Kidney (tissue), 14 donors: ENCODE data around the gene POC1B. TPM values are rescaled to one million over a fixed set of nuclear protein-coding genes. Genes with fewer than 3 reads are reported as not detected.
A peak's percentile ranks its signal among the peaks of the same experiment; 100 is the strongest.

ENCODE experiments used
- DNase-seq, 5 donors: peaks; one replicate each; pipeline ENCODE4 v3.0.0-alpha.2; 2013 to 2020
- FAIRE-seq: peaks from 2 replicates; lab custom pipeline; 2012; peaks lifted over from hg19 to GRCh38; lab: Jason Lieb, UNC
- H3K27ac ChIP-seq, 2 donors: one replicate each; pipeline ENCODE4 v1.7.0; 2013; ENCODE audit warnings: low read depth in 2 of 2, low read length in 2 of 2, inconsistent platforms in 1 of 2
- H3K27me3 ChIP-seq: one replicate; pipeline ENCODE4 v1.7.1; 2013; ENCODE audit warnings: low read length, inconsistent platforms; ENCODE audit not compliant: control insufficient read depth, insufficient read depth
- H3K36me3 ChIP-seq, 3 donors: one replicate each; pipeline versions ENCODE4 v1.7.0 to v1.7.1; 2013; ENCODE audit warnings: low read length in 3 of 3, control low read depth in 1 of 3, inconsistent platforms in 1 of 3; ENCODE audit not compliant: insufficient read depth in 3 of 3, control insufficient read depth in 2 of 3
- H3K4me1 ChIP-seq, 3 donors: one replicate each; pipeline versions ENCODE4 v1.7.0 to v1.7.1; 2013; ENCODE audit warnings: low read length in 3 of 3, inconsistent platforms in 1 of 3, low read depth in 1 of 3; ENCODE audit not compliant: control insufficient read depth in 2 of 3, insufficient read depth in 2 of 3
- H3K4me3 ChIP-seq, 3 donors: one replicate each; pipeline versions ENCODE4 v1.7.0 to v1.8.1; 2013; ENCODE audit warnings: low read length in 3 of 3, control low read depth in 1 of 3, inconsistent platforms in 1 of 3
- H3K9ac ChIP-seq, 3 donors: one replicate each; pipeline versions ENCODE4 v1.7.0 to v1.7.1; 2013; ENCODE audit warnings: low read length in 3 of 3, control low read depth in 1 of 3, inconsistent platforms in 1 of 3
- H3K9me3 ChIP-seq, 3 donors: one replicate each; pipeline versions ENCODE4 v1.7.0 to v1.7.1; 2013; ENCODE audit warnings: low read length in 3 of 3, control low read depth in 1 of 3, inconsistent platforms in 1 of 3; ENCODE audit not compliant: control insufficient read depth in 2 of 3, insufficient read depth in 1 of 3
- intact Hi-C: fragments of 100-400 bp; cut with DNase I; formaldehyde crosslinking; loops from one replicate; pipeline ENCODE4 v1.11.1; 2022
- polyA plus RNA-seq: library from polyadenylated mRNA; stranded (reverse); fragments of 350-450 nt; fragmentation: Illumina TruSeq; extraction: RNeasy Lipid Tissue Mini Kit (QIAGEN cat#74804); gene quantifications from one replicate; pipeline ENCODE4 v1.2.3, GENCODE V29; 2014; ENCODE audit warnings: low read depth, low replicate concordance; ENCODE audit not compliant: insufficient read depth
- total RNA-seq: library from RNA; stranded (reverse); fragmentation: NEBNext Ultra II Directional; extraction: Animal tissue kit (Norgen Biotek cat#: 25700); gene quantifications from one replicate; pipeline ENCODE4 v1.2.1, GENCODE V29; 2021
- TF ChIP-seq, protein P1 (sequence below): IDR thresholded peaks from 3 replicates; pipeline ENCODE4 v1.5.1; 2012; ENCODE audit warnings: mild to moderate bottlenecking, moderate library complexity, borderline replicate concordance; ENCODE audit not compliant: insufficient read depth; ENCODE audit errors: extremely low read depth
- donor health status: control.
- donor health status: control.
- donor health status: control.
- donor health status: control.
- donor health status: control.
- donor health status: DM: yes; HTN: yes; CAD: no.
- donor health status: Normal renal cell carcinoma (clear cell type).

Gene POC1B
- total and polyA plus RNA-seq, 2 donors from 2014 or later = 11.7 to 16.7 TPM

DNA sequence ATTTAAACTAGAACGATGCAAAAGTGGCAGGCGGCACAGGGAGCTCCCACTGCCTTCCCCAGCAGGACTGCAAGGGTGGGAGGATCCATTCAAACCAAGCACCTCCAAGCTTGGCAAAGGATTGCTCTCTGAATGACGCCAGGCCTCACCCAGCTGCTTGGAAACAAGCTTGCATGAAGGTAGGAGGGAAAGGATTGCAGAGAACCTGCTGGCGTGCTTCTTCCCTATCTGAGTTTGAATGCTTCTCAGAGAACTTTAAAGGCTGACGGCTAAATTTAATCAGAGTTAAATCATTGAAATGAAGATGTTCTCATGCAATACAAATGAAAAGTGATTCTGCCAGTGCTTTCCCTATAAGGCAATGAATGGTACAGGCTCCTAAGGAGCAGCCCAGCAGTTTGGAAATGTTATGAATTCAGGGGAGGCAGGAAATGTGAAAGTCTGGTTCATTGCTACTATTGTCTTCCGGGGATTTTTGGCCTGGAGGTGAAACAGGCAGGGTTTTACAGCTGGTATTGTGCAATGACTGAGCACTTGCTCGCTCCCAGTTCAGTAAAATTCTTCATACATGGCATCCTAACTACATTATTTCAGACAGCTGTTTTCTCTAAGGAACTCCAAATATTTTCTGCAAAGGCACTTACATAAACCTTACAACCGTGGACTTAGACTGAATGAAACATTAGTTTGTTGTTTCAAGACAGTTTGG is 141.6 kb downstream of the POC1B start:
- Histone ChIP-seq H3K27me3 (no peaks in the 10 kb centered on the region), H3K4me1 (peaks cover 8 to 31% (median 27%) of the 10 kb centered on the region in 3 donors), H3K4me3 (no peak overlapping the region), H3K9ac (no peak overlapping the region), H3K36me3 (no peaks in the 10 kb centered on the region), H3K27ac (peak overlapping the region; percentile 8 to 51), H3K9me3 (no peaks in the 10 kb centered on the region)
- DNase-seq = peak in 2 of 5 donors; percentile 26 to 44
- intact Hi-C loops = no loop called here
- FAIRE-seq = no peak
- TF ChIP-seq, protein P1, sequence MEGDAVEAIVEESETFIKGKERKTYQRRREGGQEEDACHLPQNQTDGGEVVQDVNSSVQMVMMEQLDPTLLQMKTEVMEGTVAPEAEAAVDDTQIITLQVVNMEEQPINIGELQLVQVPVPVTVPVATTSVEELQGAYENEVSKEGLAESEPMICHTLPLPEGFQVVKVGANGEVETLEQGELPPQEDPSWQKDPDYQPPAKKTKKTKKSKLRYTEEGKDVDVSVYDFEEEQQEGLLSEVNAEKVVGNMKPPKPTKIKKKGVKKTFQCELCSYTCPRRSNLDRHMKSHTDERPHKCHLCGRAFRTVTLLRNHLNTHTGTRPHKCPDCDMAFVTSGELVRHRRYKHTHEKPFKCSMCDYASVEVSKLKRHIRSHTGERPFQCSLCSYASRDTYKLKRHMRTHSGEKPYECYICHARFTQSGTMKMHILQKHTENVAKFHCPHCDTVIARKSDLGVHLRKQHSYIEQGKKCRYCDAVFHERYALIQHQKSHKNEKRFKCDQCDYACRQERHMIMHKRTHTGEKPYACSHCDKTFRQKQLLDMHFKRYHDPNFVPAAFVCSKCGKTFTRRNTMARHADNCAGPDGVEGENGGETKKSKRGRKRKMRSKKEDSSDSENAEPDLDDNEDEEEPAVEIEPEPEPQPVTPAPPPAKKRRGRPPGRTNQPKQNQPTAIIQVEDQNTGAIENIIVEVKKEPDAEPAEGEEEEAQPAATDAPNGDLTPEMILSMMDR = no peak

DNA sequence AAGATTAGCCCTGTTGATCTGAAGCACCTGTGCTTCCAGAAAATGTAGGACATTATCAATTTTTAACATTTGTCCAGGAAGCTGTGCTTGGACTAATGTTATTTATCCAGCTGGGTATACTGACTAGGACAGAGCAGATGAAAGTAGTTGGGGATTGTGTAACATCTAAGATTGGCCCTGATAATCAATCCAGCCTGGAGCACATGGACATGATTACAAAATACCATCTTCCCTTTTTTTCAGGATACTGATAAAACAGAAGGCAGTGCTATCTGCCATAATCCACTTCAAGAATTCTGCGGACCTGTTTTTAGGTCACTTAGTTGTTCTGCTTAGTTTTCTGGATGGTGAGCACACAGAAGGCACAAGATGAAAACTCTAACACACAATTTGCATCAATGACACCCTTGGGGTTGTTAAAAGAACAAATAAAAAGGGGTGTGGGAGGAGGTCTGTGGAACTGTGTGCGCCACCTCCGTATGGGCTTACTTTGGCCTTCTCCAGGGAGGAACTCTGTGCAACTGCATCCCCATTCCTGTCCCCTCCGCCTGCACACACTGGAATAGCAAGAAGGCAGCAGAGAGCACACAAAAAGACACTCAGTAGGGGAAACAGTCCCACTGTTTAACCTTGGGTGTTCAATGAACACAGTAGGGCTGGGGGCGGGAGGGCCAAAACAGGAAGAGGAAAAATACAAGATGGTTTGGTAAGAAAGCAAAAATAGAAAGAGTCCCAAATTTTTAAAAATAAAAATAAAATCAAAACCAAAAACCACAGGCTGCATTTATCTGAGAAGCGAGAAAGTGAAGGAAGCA is 142.4 kb downstream of the POC1B start:
- FAIRE-seq (no peak), DNase-seq (no peak)
- Histone ChIP-seq H3K4me1 (peaks cover 8 to 30% (median 27%) of the 10 kb centered on the region in 3 donors), H3K4me3 (no peak overlapping the region), H3K9me3 (no peaks in the 10 kb centered on the region), H3K9ac (no peak overlapping the region), H3K36me3 (no peaks in the 10 kb centered on the region), H3K27me3 (no peaks in the 10 kb centered on the region), H3K27ac (peak overlapping the region in 1 of 2 donors; percentile 3)
- TF ChIP-seq, protein P1 = no peak
- intact Hi-C loops = no loop called here

DNA sequence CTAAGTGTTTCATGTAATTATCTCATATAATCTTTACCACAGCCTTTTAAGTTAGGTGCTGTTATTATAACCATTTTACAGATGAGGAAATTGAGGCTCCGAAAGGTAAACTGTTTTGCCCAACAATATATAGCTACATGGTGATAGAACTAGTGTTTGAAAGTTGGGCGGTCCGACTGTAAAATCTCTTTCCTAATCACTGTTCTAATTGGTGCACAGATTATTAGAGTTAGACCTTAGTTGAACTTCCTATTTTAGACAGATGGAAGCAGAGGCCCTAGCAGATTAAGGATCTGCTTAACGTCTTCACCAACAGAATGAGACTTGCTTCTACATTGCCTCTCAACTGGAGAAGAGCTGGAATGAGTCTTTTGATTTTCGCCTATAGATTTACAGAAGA is 143.5 kb downstream of the POC1B start:
- intact Hi-C loops = no loop called here
- no peak overlapping the region for H3K27ac ChIP-seq
- no peak for FAIRE-seq

More for the DNA sequence above, 143.5 kb downstream of the POC1B start:
- Histone ChIP-seq H3K9ac (no peak overlapping the region), H3K27me3 (no peaks in the 10 kb centered on the region), H3K4me3 (no peak overlapping the region), H3K9me3 (no peaks in the 10 kb centered on the region), H3K36me3 (no peaks in the 10 kb centered on the region), H3K4me1 (peaks cover 8 to 30% (median 30%) of the 10 kb centered on the region in 3 donors)
- DNase-seq = no peak
- TF ChIP-seq, protein P1 = no peak
